NCI-H510A (cell line): ENCODE measurements around the gene ADGRG3.

Experiments
- DNase-seq: peaks from one replicate; lab custom pipeline; 2025; lab: John Stamatoyannopoulos, UW

ADGRG3 gene

DNA sequence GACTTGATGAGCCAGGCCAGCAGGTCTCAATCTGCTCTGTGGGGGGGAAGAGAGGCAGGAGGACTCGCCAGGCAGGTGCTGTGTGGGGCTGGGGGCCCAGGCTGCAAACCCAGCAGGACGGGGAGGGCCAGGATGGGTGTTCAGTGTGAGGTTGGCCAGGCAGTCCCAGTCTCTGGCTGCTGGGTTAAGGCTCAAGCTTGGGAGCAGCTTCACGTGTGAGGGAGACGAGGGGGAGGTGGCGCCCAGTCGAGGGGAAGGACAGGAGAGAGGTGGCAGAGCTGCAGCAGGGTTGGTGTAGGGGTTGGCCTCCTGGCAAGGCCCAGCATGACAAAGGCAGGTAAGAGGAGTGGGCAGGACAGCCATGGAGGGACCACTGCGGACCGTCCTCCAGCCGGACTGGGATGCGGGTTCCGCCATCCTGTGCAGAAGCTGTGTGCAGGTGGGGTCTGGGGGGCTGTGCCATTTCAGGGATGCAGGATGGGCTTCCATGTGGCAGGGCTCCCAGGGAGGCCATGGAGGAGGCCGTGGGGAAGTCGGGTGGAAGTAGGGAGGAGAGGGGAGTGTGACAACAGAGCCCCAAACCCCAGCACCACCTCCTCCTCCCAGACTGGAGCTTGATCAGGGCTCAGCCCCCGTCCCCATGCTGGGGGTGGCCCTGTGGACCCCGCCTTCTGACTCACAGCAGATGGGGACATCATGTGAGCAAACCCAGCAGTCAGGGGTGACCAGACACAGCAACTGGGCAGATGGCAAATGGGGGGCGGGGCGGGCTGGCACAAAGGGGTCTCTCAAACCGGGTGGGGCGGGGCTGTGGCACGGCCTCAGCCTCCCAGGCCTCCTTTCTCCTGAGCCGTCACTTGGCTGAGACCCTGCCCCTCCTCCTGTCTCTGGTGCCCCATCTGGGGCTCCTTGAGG is 36.9 kb upstream of the ADGRG3 start:
- DNase-seq = no peak

DNA sequence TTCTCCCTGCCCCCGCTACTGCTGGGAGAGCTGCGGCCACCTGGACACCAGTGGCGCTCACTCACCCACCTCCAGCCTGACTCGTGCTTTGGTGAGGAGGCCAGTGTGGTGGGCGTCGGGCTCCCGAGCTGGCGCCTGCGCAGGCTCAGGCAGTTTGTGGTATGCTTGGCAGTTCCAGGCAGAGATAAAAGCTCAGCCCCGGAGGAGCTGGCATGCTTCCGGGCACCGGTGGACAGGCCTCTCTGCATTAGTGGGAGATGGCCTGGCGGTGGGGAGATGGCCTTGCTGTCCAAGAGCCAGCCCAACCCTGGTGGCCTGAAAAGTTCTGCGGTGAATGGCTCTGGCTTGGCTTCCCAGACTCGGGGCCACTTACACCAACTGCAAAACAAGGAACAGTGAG is 35.5 kb upstream of the ADGRG3 start:
- DNase-seq = no peak

GRCh38 chr16:57633383-57634064 is 34.6 kb upstream of the ADGRG3 start:
- DNase-seq = no peak

- no peak for DNase-seq
Observed at GRCh38 chr16:57634171-57634570, 33.9 kb upstream of the ADGRG3 start.

GRCh38 chr16:57635266-57636097 is 32.6 kb upstream of the ADGRG3 start:
- DNase-seq = no peak

GRCh38 chr16:57636184-57636583 is 31.9 kb upstream of the ADGRG3 start:
- no peak for DNase-seq

GRCh38 chr16:57637020-57637419 is 31.1 kb upstream of the ADGRG3 start:
- no peak for DNase-seq

DNA sequence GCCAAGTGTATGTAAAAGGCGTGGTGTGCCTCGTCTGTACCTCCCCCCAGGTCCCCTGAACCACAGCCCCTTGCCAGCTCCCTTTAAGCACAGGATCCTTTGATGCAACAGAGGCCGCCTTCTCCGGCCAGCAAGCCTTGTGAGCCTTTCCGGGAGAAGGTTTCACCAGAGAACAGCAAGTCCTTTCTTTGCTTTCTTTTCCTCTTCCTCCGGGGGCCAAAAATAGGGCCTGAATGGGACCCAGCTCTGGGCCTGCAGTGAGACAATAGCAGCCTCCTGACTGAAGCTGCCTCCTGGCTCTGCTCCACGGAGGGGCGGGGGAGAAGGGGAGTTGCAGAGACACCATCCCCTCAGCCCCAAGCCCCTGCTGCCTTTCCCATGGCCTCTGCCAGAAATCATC is 30.7 kb upstream of the ADGRG3 start:
- no peak for DNase-seq

GRCh38 chr16:57637965-57638364 is 30.1 kb upstream of the ADGRG3 start:
- DNase-seq = no peak

DNA sequence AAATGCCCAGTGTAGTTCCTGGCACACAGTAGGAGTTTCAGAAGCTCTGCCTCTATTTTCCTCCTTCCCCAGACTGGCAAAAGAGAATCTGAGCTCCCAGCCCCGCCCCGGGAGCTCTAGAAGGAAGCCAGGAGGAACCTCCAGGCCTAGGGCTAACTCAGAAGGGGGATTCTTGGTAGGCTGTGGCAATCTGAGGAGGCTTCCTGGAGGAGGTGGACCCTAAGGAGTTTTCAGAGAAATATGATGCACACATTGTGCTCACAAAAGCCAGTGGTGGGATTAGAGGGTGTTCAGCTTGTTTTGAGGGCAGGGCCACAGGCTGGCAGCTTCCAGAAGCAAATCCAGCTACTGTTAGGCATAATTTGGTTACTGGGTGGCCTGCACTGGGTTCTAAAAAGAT is 29.7 kb upstream of the ADGRG3 start:
- no peak for DNase-seq

DNA sequence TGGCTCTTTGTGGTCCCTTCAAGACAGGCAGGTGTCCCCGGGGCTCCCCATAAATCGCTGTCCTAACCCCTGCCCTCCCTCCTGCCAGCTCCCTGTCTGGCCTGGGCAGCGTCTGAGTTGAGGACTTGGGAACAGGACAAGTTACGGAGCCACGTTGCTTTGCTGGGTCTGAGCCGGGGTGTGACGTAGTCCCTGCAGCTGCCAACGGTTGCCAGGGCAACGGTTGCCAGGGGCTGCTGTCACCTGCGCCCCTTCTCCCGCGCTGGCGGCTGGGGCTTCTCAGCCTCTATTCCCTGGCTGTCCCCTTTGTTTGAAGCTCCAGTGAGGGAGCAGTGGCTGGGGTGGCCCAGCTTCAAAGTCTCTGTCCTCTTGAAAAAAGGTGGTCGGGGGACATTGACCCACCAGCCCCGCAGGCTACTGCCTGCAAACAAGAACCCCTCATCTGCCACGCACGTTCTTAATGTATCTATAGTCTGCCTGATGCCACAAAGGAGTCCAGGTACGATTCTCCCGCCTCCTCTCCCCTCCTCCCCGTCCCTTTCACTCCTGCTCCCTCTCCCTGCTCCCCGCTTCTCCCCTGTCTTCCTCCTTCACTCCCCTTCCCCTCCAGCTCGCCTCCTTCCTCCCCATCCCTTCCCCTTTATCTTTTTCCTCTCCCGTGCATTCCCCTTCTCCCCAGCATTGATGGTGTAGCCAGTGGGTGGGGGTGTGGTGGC is 28.8 kb upstream of the ADGRG3 start:
- DNase-seq = peak; percentile 59

GRCh38 chr16:57640185-57640584 is 27.9 kb upstream of the ADGRG3 start:
- no peak for DNase-seq

- DNase-seq = no peak
Observed at GRCh38 chr16:57640612-57641011, 27.5 kb upstream of the ADGRG3 start.

DNA sequence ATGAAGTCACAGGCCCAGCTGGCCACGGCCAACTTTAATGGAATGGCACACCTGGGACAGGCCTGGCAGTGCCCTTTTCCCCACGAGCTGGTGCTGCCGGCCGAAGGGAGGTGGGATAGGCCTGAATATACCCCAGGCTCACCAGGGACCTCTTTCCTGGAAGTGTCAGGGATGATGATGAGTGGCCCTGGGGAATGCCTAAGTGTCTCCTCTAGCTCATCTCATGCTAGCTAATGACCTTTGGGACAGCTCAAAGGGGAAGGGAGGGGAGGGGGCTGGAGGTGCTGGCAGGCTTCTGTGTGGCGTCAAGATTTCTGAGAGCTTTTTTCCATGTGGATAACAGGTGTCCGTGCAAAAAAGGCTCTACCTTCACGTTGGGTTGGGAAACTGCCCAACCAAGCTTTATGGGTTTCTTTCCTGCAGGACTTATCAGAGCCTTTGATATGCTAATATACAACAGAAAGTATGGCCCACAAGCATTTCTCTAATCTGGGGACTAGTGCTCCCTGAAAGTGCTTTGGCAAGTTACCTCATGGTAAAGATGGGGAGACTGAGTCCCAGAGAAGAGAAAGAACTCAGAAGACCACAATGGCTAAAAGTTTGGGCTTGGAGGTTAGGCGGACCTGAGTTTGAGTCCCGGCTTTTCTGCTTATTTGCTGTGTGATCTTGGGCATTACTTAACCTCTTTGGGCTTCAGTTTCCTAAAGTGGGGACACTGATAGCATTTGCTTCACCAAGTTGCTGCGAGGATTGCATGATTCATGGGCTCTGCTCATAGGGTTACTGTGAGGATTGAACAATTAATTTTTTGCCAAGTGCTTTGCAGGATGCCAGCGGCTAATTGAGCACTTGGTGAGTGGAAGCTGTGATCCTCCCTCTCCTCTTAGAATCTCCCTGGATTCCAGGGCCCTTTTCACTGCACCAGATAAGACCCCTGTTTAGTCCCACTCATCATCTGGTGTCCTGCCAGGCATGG is 25.7 kb upstream of the ADGRG3 start:
- DNase-seq = no peak

DNA sequence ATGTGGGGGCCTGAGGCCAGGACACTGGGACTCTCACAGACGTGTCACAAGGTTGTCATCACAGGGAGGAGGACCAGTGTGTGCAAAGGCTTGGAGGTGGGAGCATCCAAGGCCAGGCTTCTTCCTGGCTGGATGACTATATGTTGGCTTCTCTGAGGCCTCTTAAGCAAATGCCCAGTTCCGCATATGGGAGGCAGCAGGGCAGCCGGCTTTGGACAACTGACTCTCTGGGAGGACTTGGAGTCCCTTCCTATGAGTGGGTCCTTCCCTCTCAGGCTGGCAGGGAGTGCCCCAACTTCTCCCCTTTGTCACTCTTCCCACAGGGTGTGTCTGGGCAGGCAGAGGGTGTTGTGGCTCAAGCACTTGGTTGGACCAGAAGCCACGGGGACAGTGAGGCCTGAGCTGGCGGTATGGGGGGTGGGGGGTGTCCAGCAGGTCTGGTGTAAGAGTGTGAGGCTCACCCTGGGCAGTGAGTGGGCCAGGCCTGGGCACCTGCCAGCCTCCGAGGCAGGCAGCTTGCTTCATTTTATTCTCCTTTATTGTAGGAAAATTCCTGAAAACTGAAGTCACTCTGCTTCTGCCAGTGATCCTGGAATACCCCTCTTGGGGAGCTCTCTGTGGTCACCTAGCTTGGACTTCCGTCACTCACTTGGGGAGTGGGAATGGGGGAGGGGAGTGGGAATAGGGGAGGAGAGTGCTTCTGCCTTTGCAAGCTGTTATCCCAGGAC is 24.8 kb upstream of the ADGRG3 start:
- no peak for DNase-seq

- no peak for DNase-seq
Observed at GRCh38 chr16:57643910-57644309, 24.2 kb upstream of the ADGRG3 start.

DNA sequence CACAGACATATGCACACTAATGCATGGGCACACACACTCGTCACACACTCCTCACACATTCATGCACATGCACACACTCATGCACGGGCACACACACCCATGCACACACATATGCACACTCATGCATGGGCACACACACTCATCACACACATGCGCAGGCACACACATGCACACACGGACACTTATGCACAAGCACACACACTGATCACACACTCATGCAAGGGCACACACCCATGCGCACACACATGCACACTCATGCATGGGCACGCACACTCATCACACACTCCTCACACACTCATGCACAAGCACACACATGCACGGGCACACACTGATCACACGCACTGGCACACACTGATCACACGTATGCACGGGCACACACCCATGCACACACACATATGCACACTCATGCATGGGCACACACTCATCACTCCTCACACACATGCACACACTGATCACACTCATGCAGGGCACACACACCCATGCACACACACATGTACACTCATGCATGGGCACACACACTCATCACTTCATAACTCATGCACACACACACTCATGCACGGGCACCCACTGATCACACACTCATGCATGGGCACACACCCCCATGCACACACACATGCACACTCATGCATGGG is 23.6 kb upstream of the ADGRG3 start:
- DNase-seq = no peak

- DNase-seq = no peak
Observed at GRCh38 chr16:57645169-57645568, 22.9 kb upstream of the ADGRG3 start.

GRCh38 chr16:57645691-57646387 is 22.3 kb upstream of the ADGRG3 start:
- DNase-seq = no peak
